H1 (cell line): Measurements from ENCODE around the gene PHF14.

Experiments
- ASH2L ChIP-seq: fragments of 200-600, 300-600 bp; sonication (generic); IDR thresholded peaks from one replicate; pipeline ENCODE4 v1.7.1; 2017; ENCODE audit warnings: low read length
- ATF3 ChIP-seq: IDR thresholded peaks from 2 replicates; pipeline ENCODE4 v1.6.1; 2011; ENCODE audit warnings: low read depth, mild to moderate bottlenecking, low read length; ENCODE audit not compliant: insufficient read depth
- BRCA1 ChIP-seq: IDR thresholded peaks from 2 replicates; pipeline ENCODE4 v1.6.1; 2012; ENCODE audit warnings: low read depth, low read length, improper control_type of control experiment
- CTCF ChIP-seq, 3 experiments: IDR thresholded peaks; 1 replicate in 2 of 3; 2 replicates in 1 of 3; pipeline versions ENCODE4 v1.5.1 to v1.6.1; 2011; ENCODE audit warnings: low read length in 3 of 3, mild to moderate bottlenecking in 3 of 3, inconsistent platforms in 2 of 3, low read depth in 1 of 3, moderate library complexity in 1 of 3; ENCODE audit not compliant: insufficient read depth in 1 of 3; ENCODE audit errors: control extremely low read depth in 1 of 3
- POLR2A ChIP-seq, 2 experiments: IDR thresholded peaks; 1 replicate in 1 of 2; 2 replicates in 1 of 2; pipeline ENCODE4 v1.6.1; 2011; ENCODE audit warnings: low read depth in 2 of 2, low read length in 2 of 2, mild to moderate bottlenecking in 2 of 2; ENCODE audit errors: control extremely low read depth in 1 of 2
- RXRA ChIP-seq: IDR thresholded peaks from 2 replicates; pipeline ENCODE4 v1.6.1; 2011; ENCODE audit warnings: low read depth, mild to moderate bottlenecking, low read length, moderate library complexity; ENCODE audit not compliant: insufficient read depth

- TF ChIP-seq ASH2L (no peak), RXRA (no peak), CTCF (IDR thresholded peaks at IDR 0.05; ENCODE audit: control extremely low read depth in 1 of 3, insufficient read depth in 1 of 3, low read depth in 1 of 3, low read length in 3 of 3) (no peak), ATF3 (no peak), BRCA1 (no peak), POLR2A (IDR thresholded peaks at IDR 0.05; ENCODE audit: control extremely low read depth in 1 of 2, low read depth in 2 of 2, low read length in 2 of 2) (no peak)
These were observed 197.3 kb downstream of the PHF14 start for GRCh38 chr7:11170863-11171568.
